GM13977 (cell line): Measurements from ENCODE around the gene PDCD2.

Experiments used
- DNase-seq: peaks from one replicate; pipeline ENCODE4 v3.0.0; 2012; ENCODE audit warnings: low spot score
- in situ Hi-C: fragments of 300-500 bp; cut with MboI; formaldehyde crosslinking; loops from one replicate; pipeline ENCODE4 v1.12.0; 2022; ENCODE audit warnings: low sequenced_read_pairs, low pct_unique_long_range_greater_than_20kb, mixed read lengths, inconsistent platforms; ENCODE audit not compliant: unreplicated experiment
- TF ChIP-seq, protein P1 (sequence below): IDR thresholded peaks from 2 replicates; pipeline ENCODE4 v1.5.1; 2012; ENCODE audit warnings: mild to moderate bottlenecking, control low read depth; ENCODE audit not compliant: insufficient read depth; ENCODE audit errors: extremely low read depth, missing control alignments

The PDCD2 gene

DNA sequence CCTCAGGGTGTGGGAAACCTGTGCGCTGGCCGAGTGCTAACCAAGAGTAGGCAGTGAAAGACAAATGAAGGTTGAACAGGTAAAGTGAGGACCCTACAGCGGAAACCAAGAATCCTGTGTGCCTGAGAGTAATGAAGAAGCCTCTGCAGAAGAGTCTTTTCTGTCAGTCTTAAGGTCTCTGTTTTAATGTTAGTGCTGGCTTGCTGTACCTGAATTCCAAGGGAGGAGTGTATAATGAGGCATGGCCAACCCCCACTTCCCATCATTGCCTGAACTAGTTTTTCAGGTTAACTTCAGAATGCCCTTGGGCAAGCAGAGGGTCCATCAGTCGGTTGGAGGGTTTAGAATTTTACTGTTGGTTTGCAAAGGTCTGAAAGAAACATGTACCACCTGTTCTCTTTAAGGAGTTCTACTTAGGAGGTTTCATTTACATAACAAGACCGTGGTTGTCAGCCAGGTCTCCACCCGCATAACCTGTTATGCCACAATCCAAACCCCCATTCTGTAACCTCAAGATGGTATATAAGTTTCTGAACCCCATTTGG, 589 bp upstream of the PDCD2 start:
- in situ Hi-C loops = no loop called here
- no peak for DNase-seq
- TF ChIP-seq, protein P1, sequence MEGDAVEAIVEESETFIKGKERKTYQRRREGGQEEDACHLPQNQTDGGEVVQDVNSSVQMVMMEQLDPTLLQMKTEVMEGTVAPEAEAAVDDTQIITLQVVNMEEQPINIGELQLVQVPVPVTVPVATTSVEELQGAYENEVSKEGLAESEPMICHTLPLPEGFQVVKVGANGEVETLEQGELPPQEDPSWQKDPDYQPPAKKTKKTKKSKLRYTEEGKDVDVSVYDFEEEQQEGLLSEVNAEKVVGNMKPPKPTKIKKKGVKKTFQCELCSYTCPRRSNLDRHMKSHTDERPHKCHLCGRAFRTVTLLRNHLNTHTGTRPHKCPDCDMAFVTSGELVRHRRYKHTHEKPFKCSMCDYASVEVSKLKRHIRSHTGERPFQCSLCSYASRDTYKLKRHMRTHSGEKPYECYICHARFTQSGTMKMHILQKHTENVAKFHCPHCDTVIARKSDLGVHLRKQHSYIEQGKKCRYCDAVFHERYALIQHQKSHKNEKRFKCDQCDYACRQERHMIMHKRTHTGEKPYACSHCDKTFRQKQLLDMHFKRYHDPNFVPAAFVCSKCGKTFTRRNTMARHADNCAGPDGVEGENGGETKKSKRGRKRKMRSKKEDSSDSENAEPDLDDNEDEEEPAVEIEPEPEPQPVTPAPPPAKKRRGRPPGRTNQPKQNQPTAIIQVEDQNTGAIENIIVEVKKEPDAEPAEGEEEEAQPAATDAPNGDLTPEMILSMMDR = no peak

DNA sequence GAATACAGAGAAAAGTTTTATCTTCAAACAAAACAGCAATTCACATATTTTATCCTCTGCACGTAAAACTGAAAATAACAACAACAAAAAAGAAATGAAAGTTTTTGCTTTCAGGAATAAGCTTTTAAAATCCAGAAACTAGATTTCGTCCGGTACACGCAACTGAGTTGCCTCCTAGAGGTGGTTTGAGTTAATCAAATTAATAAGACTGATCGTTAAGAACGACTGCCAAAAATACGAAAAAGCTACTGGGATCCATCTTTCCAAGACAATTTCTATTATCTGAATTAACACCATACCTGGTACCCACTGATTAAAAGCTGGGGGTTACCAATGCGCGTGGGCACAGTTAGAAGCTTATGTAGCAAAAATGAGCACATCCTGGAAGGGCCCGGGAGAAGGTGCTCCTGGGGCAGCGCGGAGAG, 669 bp downstream of the PDCD2 start:
- DNase-seq = peak; percentile 22
- in situ Hi-C loops = no loop called here
- TF ChIP-seq, protein P1 = no peak

DNA sequence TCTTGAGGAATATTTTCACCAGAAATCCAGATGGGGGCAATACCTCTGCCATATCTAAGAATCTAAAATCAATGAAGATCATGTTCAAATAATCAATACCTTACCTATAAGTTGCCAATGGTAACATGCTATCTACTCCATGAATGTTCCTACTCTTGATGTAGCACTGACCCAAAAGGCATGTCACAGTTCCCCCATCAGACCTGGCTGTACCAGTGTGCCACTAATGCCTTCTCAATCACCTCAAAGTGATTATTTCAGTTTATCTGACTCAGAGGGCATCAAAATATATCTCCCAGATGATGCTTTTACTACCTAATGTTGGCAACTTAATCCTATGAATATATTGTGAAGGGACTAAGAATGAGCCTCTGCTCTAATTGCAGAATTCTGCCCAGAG, 5.5 kb downstream of the PDCD2 start:
- TF ChIP-seq, protein P1 = no peak
- in situ Hi-C loops = no loop called here
- DNase-seq = no peak

DNA sequence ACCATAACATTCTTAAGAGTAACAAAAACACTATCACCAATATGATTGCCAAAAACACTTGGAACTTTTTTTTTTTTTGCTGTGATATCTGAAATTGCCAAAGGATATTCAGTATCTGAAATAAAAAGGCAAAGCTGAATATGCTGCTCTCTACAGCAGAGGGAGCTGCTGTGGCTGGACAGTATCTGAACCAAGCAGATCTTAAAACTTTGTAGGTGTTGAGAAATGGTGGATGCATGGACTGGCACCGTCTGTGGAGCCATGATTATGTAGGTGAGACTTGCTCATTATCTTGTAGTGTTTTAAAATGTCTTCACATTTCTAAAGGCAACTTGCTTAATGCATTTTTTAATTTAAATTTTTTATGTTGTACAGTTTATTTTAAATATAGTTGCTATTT, 9.2 kb downstream of the PDCD2 start:
- DNase-seq = no peak
- TF ChIP-seq, protein P1 = peak; percentile 5
- in situ Hi-C loops = no loop called here

DNA sequence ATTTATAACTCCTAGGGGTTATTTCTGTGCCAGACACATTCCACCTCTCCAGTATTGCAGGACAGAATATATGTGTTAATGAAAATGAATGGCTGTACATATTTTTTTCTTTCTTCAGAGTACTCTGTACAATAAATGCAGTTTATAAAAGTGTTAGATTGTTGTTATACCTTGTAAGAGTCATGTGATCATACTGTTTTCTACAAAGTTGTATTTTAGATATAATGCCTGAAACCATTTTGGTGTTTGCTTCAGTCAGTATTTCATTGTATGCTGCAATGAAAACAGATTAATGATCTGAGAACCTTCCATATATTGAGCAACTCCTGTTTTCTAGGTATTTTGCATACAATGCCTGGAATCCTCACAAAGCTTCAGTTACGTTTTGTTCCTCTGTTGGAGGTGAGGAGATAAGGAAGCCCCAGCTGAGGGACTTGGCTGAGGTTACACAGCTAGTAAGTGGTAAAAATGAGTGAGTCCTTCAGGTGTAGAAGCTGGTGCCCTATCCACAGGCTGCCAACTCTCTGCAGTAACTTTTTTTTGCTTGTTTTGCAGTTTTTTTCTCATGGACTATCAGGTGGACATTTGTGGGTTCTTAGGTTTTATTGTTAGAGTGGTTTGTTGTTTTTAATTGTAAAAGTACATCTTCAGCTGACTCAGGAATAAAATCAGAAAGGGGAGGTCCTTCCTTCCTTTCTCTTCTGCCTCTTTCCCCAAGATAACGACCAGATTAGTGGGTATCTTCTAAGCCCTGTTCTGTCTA, 11.6 kb downstream of the PDCD2 start:
- in situ Hi-C loops = no loop called here
- TF ChIP-seq, protein P1 = no peak
- DNase-seq = no peak

DNA sequence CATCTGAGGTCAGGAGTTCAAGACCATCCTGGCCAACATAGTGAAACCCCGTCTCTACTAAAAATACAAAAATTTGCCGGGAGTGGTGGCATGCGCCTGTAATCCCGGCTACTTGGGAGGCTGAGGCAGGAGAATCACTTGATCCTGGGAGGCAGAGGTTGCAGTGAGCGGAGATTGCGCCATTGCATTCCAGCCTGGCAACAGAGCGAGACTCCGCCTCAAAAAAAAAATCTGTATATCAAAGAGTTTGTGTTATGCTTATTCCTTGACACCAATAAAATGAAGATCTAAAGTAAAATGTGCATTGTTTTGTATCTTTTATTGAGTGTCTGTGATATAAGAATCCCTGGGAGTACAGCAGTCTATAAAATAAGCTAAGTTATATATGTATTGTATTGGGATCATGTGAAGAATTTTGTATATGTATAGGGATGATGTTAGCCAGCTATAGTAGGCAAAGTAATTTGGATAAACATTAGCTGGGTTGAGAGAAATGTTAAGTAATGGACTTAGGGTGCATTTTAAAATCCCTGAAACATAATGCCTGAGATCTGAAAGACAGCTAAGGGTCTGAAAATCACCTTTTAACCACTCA, 19.4 kb downstream of the PDCD2 start:
- no peak for DNase-seq
- in situ Hi-C loops = no loop called here
- TF ChIP-seq, protein P1 = no peak
